IPS-NIHi7 (cell line): ENCODE data around the gene PRR20D.
"Not testable (repeated sequence)": the region's sequence is repeated elsewhere in the genome, so short reads cannot be mapped to it uniquely, and the experiment has no call there.

ENCODE experiments used
- DNase-seq: peaks from one replicate; pipeline ENCODE4 v3.0.0; 2012; ENCODE audit warnings: mixed read lengths; ENCODE audit errors: extremely low spot score

Gene PRR20D

GRCh38 chr13:57160332-57160731, at the start of gene PRR20D:
Gene PRR20D (plus strand): TSS chr13:57160632. CDS start chr13:57161019, 387 bp downstream.
- not testable (repeated sequence) for DNase-seq

- no peak for DNase-seq
These were observed 45.5 kb upstream of the PRR20D start for GRCh38 chr13:57114945-57115344.

GRCh38 chr13:57123681-57124080, 36.8 kb upstream of the PRR20D start:
- DNase-seq: no peak

DNA sequence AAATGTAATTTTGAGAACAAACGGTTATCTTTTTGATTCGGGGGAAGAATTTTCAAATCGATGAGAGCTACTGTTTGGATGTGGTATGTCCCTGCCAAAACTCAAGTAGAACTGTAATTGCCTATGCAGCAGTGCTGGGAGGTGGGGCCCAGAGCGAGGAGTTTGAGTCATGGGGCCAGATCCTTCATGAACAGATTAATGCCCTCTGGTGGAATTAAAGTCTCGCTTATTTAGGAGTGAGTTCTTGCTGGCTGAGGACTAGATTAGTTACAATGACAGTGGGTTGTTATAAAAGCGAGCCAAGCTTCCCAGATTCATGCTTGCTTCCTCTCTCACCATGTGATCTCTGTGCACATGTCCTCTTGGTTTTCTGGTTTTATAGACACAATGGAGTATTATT, 31.5 kb upstream of the PRR20D start:
- peak; percentile 19 for DNase-seq

- DNase-seq: no peak
These were observed 24.3 kb upstream of the PRR20D start for GRCh38 chr13:57136093-57136492.

DNA sequence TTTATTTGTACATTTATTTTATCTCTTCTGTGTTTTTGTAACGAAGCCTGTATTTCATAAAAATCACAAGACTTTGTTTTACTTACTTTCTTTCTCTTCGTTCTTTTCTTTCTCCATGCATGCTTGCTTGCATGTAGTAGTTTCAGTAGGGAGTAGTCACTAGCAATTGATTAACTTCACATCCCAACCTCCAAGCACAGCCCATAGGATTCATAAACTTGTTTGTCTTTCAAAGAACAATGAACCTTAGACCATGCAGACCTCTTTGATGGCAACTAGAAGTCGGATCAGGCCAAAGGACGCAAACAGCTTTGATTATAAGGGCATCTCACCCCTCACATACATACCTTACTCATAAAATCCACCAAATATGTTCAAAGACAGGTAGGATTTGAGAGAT, 22.8 kb upstream of the PRR20D start:
- DNase-seq: no peak

DNA sequence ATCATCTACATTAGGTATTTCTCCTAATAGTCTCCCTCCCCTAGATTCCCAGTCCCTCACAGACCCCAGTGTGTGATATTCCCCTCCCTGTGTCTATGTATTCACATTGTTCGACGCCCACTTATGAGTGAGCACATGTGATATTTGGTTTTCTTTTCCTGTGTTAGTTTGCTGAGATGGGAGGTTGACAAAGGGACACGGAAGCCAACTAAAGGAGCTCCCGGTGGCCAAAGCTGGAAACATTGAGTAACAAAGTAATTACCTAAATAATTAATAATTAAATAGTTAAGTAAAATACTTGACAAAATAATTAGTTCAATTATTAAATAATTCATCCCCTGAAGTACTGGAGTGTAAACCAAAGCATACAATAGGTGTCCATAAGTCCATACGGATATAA, 21.4 kb upstream of the PRR20D start:
- DNase-seq: no peak

- not testable (repeated sequence) for DNase-seq
These were observed 20.7 kb upstream of the PRR20D start for GRCh38 chr13:57139781-57140180.

- not testable (repeated sequence) for DNase-seq
These were observed 20.0 kb upstream of the PRR20D start, which contains the start of gene PRR20A for GRCh38 chr13:57140235-57140968. Gene PRR20A (plus strand): TSS chr13:57140918. CDS start chr13:57141305, 387 bp downstream.

DNA sequence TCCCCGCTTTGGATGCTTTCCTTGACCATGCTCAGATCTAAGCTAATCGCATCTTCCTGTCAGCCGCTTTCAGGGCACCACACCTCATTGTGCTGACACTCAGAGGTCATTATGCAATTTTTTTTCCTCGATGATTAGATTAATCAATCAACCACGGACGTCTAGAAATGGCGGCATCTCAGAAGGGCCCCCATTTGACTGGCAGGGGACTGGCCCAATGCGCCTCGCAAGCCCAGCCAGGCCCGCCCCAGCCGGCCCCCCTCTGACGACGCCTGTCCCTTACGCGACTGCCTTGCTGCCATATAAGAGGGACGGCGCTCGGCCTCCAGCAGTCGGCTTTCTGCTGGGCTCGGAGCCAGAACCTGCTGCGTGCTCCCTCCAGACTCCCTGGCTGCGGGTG, 13.2 kb upstream of the PRR20D start, which contains the start of gene PRR20B:
PRR20B (plus strand) TSS at position 301 of the 400 bp plus-strand sequence. CDS start 387 bp downstream, outside the sequence.
- DNase-seq: not testable (repeated sequence)

DNA sequence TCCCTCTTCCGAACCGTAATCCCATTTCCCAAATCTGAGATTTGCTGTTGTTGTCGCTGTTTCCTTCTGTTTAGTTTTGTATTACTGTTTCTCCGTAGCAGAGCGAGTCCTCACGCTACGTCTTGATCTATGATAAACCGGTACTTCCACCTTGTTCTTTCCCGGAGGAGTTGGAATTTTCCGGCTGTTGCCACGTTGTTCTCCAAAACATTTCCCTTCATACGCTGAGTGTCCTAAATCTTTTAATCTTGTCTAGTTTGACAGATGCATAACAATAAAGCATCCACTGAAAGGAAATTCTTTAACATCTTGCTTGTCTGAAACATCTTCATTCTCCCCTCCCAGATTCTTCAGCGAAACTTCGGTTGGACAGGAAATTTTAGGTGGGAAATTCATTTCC, 12.3 kb upstream of the PRR20D start:
- not testable (repeated sequence) for DNase-seq

- not testable (repeated sequence) for DNase-seq
These were observed 6.7 kb upstream of the PRR20D start, which contains the start of gene PRR20C for GRCh38 chr13:57153761-57154160. Gene PRR20C (plus strand): TSS chr13:57154061. CDS start chr13:57154448, 387 bp downstream.

DNA sequence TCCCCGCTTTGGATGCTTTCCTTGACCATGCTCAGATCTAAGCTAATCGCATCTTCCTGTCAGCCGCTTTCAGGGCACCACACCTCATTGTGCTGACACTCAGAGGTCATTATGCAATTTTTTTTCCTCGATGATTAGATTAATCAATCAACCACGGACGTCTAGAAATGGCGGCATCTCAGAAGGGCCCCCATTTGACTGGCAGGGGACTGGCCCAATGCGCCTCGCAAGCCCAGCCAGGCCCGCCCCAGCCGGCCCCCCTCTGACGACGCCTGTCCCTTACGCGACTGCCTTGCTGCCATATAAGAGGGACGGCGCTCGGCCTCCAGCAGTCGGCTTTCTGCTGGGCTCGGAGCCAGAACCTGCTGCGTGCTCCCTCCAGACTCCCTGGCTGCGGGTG, 6.5 kb downstream of the PRR20D start, which contains the start of gene PRR20E:
PRR20E (plus strand) TSS at position 301 of the 400 bp plus-strand sequence. CDS start 387 bp downstream, outside the sequence.
- DNase-seq: not testable (repeated sequence)

GRCh38 chr13:57191667-57192066, 31.2 kb downstream of the PRR20D start:
- no peak for DNase-seq

GRCh38 chr13:57212989-57213388, 52.6 kb downstream of the PRR20D start:
- DNase-seq: no peak
